HepG2 (cell line): ENCODE measurements around the gene VIPR1. TPM values are rescaled to one million over a fixed set of nuclear protein-coding genes. Genes with fewer than 3 reads are reported as not detected.

Source experiments
- ATAC-seq: fragments of 200-7000 bp; cut with Tn5 transposase; 3 replicates; pipeline ENCODE4 v1.9.1; 2020; ENCODE audit warnings: mild to moderate bottlenecking, moderate library complexity
- BruUV-seq: library from RNA; stranded (reverse); fragments of 400-500 nt; replicated peaks from 2 replicates; lab custom pipeline; 2021; lab: Mats Ljungman, UMichigan
- CTCF ChIA-PET: fragments of 300-600 bp; formaldehyde crosslinking; extraction: SDS; loops from one replicate; lab custom pipeline; 2021; ENCODE audit warnings: low total read pairs, inconsistent platforms, low intra/inter-chr PET ratio; lab: Yijun Ruan, JAX
- POLR2A ChIA-PET: fragments of 350-600 bp; sonication (Branson Sonifier 250); formaldehyde crosslinking; loops from one replicate; lab custom pipeline; 2020; ENCODE audit warnings: antibody characterized with exemption, inconsistent platforms; lab: Yijun Ruan, JAX
- DNase-seq: peaks from one replicate; pipeline ENCODE4 v3.0.0-alpha.2; 2015; ENCODE audit warnings: low spot score
- FAIRE-seq: peaks from 3 replicates; lab custom pipeline; 2011; peaks lifted over from hg19 to GRCh38; lab: Jason Lieb, UNC
- H2AFZ ChIP-seq: one replicate; pipeline ENCODE4 v1.6.1; 2011; ENCODE audit warnings: low read length, inconsistent platforms
- H3K27ac ChIP-seq: fragments of 300-600 bp; 3 replicates; pipeline ENCODE4 v1.8.0; 2011; ENCODE audit warnings: mixed run types, mild to moderate bottlenecking, mixed read lengths, low read length, inconsistent platforms; ENCODE audit not compliant: insufficient read depth; ENCODE audit errors: extremely low read length
- H3K27me3 ChIP-seq, 2 experiments: fragments of 200-600 bp in 1 of 2; 2 replicates in 1 of 2; 3 replicates in 1 of 2; pipeline versions ENCODE4 v1.6.0 to v1.8.0; 2011; ENCODE audit warnings: low read length in 2 of 2, mild to moderate bottlenecking in 2 of 2, moderate library complexity in 2 of 2, inconsistent platforms in 1 of 2; ENCODE audit not compliant: insufficient read depth in 2 of 2, control insufficient read depth in 1 of 2
- H3K36me3 ChIP-seq, 2 experiments: fragments of 200-600 bp in 1 of 2; replicated peaks in 1 of 2; 2 replicates in 1 of 2; 3 replicates in 1 of 2; pipeline versions ENCODE4 v1.5.1 to v1.8.0; 2011; ENCODE audit warnings: low read length in 2 of 2, inconsistent platforms in 1 of 2; ENCODE audit not compliant: insufficient read depth in 2 of 2, control insufficient read depth in 1 of 2
- H3K4me1 ChIP-seq: 2 replicates; pipeline ENCODE4 v1.5.1; 2012; ENCODE audit warnings: low read length, inconsistent platforms; ENCODE audit not compliant: insufficient read depth
- H3K4me2 ChIP-seq: 2 replicates; pipeline ENCODE4 v1.6.0; 2011; ENCODE audit warnings: low read depth, low read length, inconsistent platforms
- H3K4me3 ChIP-seq, 3 experiments: fragments of 200-600 bp in 1 of 3; sonication (generic), shearing (Covaris generic) in 1 of 3; replicated peaks in 1 of 3; 2 replicates each; pipeline ENCODE4 v1.5.1; 2011 to 2016; ENCODE audit warnings: low read length in 3 of 3, inconsistent platforms in 2 of 3, low read depth in 2 of 3, mild to moderate bottlenecking in 2 of 3, control low read depth in 1 of 3, mixed read lengths in 1 of 3; ENCODE audit not compliant: insufficient read depth in 1 of 3
- H3K79me2 ChIP-seq: one replicate; pipeline ENCODE4 v1.6.1; 2011; ENCODE audit warnings: low read length, inconsistent platforms; ENCODE audit not compliant: insufficient read depth
- H3K9ac ChIP-seq: 2 replicates; pipeline ENCODE4 v1.6.0; 2011; ENCODE audit warnings: mild to moderate bottlenecking, low read depth, low read length, inconsistent platforms; ENCODE audit not compliant: insufficient read depth
- H3K9me3 ChIP-seq: 2 replicates; pipeline ENCODE4 v1.5.1; 2012; ENCODE audit warnings: mild to moderate bottlenecking, low read length
- H4K20me1 ChIP-seq: 2 replicates; pipeline ENCODE4 v1.6.0; 2011; ENCODE audit warnings: inconsistent platforms, mild to moderate bottlenecking, low read length, moderate library complexity; ENCODE audit not compliant: insufficient read depth
- ARID3A ChIP-seq: IDR thresholded peaks from 2 replicates; pipeline ENCODE4 v1.6.1; 2012; ENCODE audit warnings: low read depth, low read length, improper control_type of control experiment
- ESRRA ChIP-seq: sonication (generic); formaldehyde crosslinking; IDR thresholded peaks from 2 replicates; pipeline ENCODE4 v1.5.1; 2020; ENCODE audit warnings: mild to moderate bottlenecking, low read depth, missing genetic modification reagents
- REST ChIP-seq, 2 experiments: IDR thresholded peaks; 2 replicates each; pipeline ENCODE4 v1.6.1; 2011 to 2012; ENCODE audit warnings: low read length in 2 of 2, borderline replicate concordance in 1 of 2, low read depth in 1 of 2, mild to moderate bottlenecking in 1 of 2, moderate library complexity in 1 of 2
- SAFB2 ChIP-seq: sonication (generic); formaldehyde crosslinking; IDR thresholded peaks from 2 replicates; pipeline ENCODE4 v1.5.1; 2020; ENCODE audit warnings: missing genetic modification reagents, low read depth, mild to moderate bottlenecking, borderline replicate concordance
- ZBTB49 ChIP-seq: sonication (generic); formaldehyde crosslinking; IDR thresholded peaks from 2 replicates; pipeline ENCODE4 v1.4.0; 2020; ENCODE audit warnings: missing genetic modification reagents, borderline replicate concordance
- ZNF652 ChIP-seq: IDR thresholded peaks from 2 replicates; pipeline ENCODE4 v1.6.1; 2016; ENCODE audit warnings: low read depth, borderline replicate concordance
- WGBS: methylation state at CpG from one replicate; pipeline ENCODE4 v1.1.6; 2017; ENCODE audit warnings: low lambda C conversion rate; 5-methylcytosine and 5-hydroxymethylcytosine counted together
- in situ Hi-C: cut with HindIII; loops from 2 replicates; pipeline ENCODE4 v1.10.0; 2017; ENCODE audit warnings: low pct_unique_long_range_greater_than_20kb; ENCODE audit not compliant: extremely low pct_ligation_motif_present
- intact Hi-C: fragments of 100-400 bp; cut with micrococcal nuclease; formaldehyde crosslinking; loops from one replicate; pipeline ENCODE4 v1.10.0; 2022; ENCODE audit not compliant: unreplicated experiment
- polyA plus RNA-seq, 8 experiments: library from polyadenylated mRNA; depleted of rRNA in 3 of 8; stranded (reverse) in 7 of 8; unstranded in 1 of 8; fragments of >200 nt; fragmentation: Illumina TruSeq in 4 of 8; extraction: Trizol in 4 of 8; gene quantifications; 2 replicates each; pipeline versions ENCODE4 v1.2.1 to v1.2.3, GENCODE V29; 2011 to 2016; ENCODE audit warnings: low read depth in 4 of 8, missing spikeins in 1 of 8, mixed read lengths in 1 of 8; ENCODE audit not compliant: insufficient read depth in 1 of 8
- total RNA-seq, 5 experiments: library from RNA; depleted of rRNA; stranded (reverse); fragments of >200 nt; fragmentation: Illumina TruSeq; extraction: Trizol; gene quantifications; 2 replicates each; pipeline ENCODE4 v1.2.3, GENCODE V29; 2016; ENCODE audit warnings: low read depth in 1 of 5

The VIPR1 gene
- total and polyA plus RNA-seq, 2 of the 13 experiments (the other 11 are each of a cell fraction or from before 2014, with no cell fraction given): 0.04 to 0.11 TPM

GRCh38 chr3:42486814-42487565 lies 15.5 kb upstream of the VIPR1 start:
- H2AFZ ChIP-seq: no peak overlapping the region
- H3K27me3 ChIP-seq: no peaks in the 10 kb centered on the region
- BruUV-seq: no TSS peak
- in situ Hi-C loops (no loop called here), intact Hi-C loops (no loop called here)
- no peaks in the 10 kb centered on the region for H3K9me3 ChIP-seq
- H4K20me1 ChIP-seq: no peaks in the 10 kb centered on the region
- DNase-seq (no peak), FAIRE-seq (no peak), ATAC-seq (no peak)
- H3K27ac ChIP-seq: no peak overlapping the region
- H3K9ac ChIP-seq: no peak overlapping the region
- TF ChIP-seq ARID3A: no peak
- TF ChIP-seq ZBTB49 (CRISPR knock-in tag): no peak
- TF ChIP-seq ESRRA: no peak
- no peak for TF ChIP-seq SAFB2
- no peak for TF ChIP-seq REST (IDR thresholded peaks at IDR 0.05; ENCODE audit: borderline replicate concordance in 1 of 2, low read depth in 1 of 2, low read length in 2 of 2)
- no peak for TF ChIP-seq ZNF652
- no peak overlapping the region for H3K4me3 ChIP-seq
- WGBS: 0% methylated on average over 2 of the region's 2 CpGs
- H3K79me2 ChIP-seq: no peaks in the 10 kb centered on the region
- ChIA-PET POLR2A (interaction anchor here (0.6 kb wide), 1 partner anchor 38 kb away, joined by 3 read pairs; no protein-coding TSS in a partner anchor), CTCF (no interaction called here)
- H3K4me2 ChIP-seq: no peak overlapping the region
- no peaks in the 10 kb centered on the region for H3K36me3 ChIP-seq
- H3K4me1 ChIP-seq: no peaks in the 10 kb centered on the region
